Activated naive CD4-positive, alpha-beta T cell treated with anti-CD3 and anti-CD28 coated beads, Interleukin-2, amount 50 U/mL, for 24 hours (primary cell): ENCODE measurements around the gene PRR15L.
A peak's percentile ranks its signal among the peaks of the same experiment; 100 is the strongest.
"Not testable (repeated sequence)": the region's sequence is repeated elsewhere in the genome, so short reads cannot be mapped to it uniquely, and the experiment has no call there.

Experiments used
- H3K27ac Mint-ChIP-seq: one replicate; pipeline ENCODE4 v1.8.0; 2021; ENCODE audit warnings: mild to moderate bottlenecking, mixed read lengths
- H3K27me3 Mint-ChIP-seq: one replicate; pipeline ENCODE4 v1.8.0; 2021; ENCODE audit warnings: mixed read lengths
- H3K36me3 Mint-ChIP-seq: one replicate; pipeline ENCODE4 v1.8.0; 2021; ENCODE audit warnings: mixed read lengths
- H3K4me1 Mint-ChIP-seq: one replicate; pipeline ENCODE4 v1.8.0; 2021; ENCODE audit warnings: mixed read lengths
- H3K4me3 Mint-ChIP-seq: one replicate; pipeline ENCODE4 v1.8.0; 2021; ENCODE audit warnings: mild to moderate bottlenecking, mixed read lengths
- H3K9me3 Mint-ChIP-seq: one replicate; pipeline ENCODE4 v1.8.0; 2021; ENCODE audit warnings: mixed read lengths

PRR15L gene, protein sequence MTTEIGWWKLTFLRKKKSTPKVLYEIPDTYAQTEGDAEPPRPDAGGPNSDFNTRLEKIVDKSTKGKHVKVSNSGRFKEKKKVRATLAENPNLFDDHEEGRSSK

DNA sequence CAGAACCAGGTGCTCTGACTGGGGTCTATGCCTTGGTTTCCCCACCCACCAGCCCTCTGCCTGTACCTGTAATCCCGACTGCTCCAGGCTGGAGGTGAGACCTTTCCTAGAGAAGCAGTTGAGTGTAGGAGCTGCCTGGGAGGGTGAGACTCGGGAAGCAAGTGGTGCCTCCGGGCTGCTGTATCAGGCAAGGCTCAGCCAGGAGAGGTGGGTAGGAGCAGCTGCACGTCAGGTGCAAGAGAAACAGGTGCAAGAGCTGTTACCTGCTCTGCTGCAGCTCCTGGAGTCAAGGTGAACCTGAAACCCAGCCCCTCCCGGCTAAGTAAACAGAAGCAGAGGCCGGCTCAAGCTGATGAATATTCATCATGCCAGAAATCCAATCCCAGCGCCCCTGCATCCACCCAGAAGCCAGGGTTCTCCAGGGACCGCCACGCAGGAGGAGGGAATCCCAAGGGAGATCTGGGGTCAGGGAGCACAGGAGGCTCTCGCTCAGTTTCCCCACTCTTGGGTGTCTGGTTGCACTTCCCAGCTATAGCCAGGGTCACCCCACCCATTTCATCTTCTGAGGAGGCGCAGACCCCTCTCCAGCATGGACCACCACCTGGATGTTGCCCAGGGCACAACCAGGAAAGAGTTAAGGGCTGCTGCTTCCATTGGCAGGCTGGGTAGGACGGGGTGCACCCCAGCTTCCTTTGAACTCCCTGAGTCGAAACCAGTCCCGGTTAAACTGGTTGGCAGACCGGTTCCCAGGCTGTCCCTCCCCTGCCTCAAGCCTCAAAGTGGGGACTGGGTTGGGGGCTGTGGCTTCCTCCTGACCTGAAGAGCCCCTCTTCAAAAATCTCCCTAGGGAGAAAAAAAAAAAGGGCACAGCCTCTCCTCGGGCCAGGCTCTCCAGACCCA is at the start of gene PRR15L:
Gene PRR15L (minus strand): TSS at position 293 of the 900 bp plus-strand sequence. CDS start 4,649 bp downstream, outside the sequence.
- Mint-ChIP-seq H3K4me3 (no peak within 1 kb of the TSS), H3K9me3 (no peaks in the 10 kb centered on the region), H3K27ac (no peak within 1 kb of the TSS), H3K4me1 (no peaks in the 10 kb centered on the region), H3K27me3 (no peaks in the 10 kb centered on the region), H3K36me3 (peaks cover 2% of the 10 kb centered on the region)

DNA sequence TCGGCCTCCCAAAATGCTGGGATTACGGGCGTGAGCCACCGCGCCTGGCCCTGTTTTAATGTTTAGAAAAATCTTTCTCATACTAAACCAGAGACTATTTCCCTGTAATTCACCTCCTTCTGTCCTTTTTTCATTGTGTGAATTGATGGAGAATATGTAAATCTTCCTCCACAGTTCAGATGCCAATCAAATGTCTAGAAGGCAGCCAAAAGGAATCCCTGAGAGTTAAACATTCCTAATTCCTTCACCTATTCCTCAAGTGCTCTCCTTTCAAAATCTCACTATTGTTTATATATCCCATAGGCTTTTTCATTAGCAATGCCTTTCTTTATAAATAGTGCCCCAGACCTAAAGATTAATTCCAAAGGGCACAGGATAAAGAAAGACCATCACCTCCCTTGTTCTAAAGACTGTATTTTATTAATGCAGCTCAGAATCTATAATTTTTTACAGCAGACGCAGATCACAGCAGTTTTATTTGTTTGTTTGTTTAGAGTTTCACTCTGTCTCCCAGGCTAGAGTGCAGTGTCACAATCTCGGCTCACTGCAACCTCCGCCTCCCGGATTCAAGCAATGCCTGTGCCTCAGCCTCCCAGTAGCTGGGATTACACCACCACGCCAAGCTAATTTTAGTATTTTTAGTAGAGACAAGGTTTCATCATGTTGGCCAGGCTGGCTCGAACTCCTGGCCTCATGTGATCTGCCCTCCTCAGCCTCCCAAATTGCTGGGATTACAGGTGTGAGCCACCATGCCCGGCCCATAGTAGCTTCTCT is 49.4 kb upstream of the PRR15L start:
- H3K9me3 Mint-ChIP-seq: no peaks in the 10 kb centered on the region
- H3K4me1 Mint-ChIP-seq: peaks cover 9% of the 10 kb centered on the region
- no peak overlapping the region for H3K27ac Mint-ChIP-seq
- H3K27me3 Mint-ChIP-seq: peaks cover 17% of the 10 kb centered on the region
- no peaks in the 10 kb centered on the region for H3K36me3 Mint-ChIP-seq
- no peak overlapping the region for H3K4me3 Mint-ChIP-seq

DNA sequence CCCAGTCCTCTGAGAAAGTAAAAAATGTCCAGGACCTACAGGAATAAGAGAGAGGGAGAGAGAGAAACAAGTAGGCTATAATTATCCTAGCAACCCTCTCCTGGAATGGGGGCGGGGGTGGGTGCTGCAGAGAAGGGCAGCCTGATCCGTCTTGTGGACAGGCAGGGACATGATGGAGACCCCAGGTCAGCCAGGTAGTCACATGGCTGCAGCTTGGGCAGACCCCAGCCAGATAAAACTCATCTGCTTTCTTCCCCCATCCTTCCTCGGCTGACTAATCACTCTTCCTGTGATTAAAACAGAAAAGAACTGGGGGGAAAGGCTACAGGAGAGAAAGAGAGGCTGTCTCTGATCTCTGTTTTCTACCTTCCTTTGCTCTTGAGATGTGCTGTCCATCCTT is 47.3 kb upstream of the PRR15L start:
- Mint-ChIP-seq H3K4me3 (no peak overlapping the region), H3K27ac (no peak overlapping the region), H3K36me3 (no peaks in the 10 kb centered on the region), H3K27me3 (peaks cover 10% of the 10 kb centered on the region), H3K4me1 (no peaks in the 10 kb centered on the region), H3K9me3 (no peaks in the 10 kb centered on the region)

DNA sequence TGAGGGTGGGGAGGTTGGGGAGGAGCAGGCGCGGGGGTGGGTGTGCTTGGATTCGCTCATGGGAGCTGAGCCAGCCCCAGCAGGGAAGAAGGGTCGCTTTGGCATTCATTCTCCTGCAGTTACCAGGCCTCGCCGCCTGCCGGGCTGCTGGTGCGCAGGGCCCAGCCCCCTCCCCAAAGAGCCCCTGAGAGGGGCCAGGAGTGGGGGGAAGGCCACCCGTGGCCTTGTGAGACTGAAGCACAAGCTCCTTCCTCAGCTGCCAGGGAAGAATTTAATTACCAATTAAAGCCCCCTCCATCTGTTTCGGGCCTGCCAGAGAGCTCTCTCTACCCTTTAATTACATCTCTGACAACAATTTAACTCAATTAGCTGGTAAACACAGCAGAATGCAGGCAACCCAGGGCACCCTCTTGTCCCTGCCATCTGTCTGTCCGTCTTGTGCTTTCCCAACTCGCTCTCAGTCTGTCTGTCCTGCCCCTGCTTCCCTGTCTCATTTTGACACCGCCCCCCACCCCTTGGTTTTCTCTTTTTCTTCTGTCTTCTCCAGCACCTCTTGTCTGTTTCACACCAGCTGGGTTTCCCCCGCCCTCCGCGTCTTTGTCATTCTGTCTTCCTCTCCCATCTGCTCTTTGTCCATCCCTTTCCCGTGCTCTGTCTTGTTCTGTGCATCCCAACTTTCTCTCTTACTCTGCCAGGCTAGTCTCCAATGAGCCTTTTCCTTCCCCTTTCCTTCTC is 45.9 kb upstream of the PRR15L start:
- peaks cover 6% of the 10 kb centered on the region for H3K27me3 Mint-ChIP-seq
- H3K36me3 Mint-ChIP-seq: no peaks in the 10 kb centered on the region
- no peaks in the 10 kb centered on the region for H3K9me3 Mint-ChIP-seq
- peaks cover 6% of the 10 kb centered on the region for H3K4me1 Mint-ChIP-seq
- no peak overlapping the region for H3K27ac Mint-ChIP-seq
- no peak overlapping the region for H3K4me3 Mint-ChIP-seq

DNA sequence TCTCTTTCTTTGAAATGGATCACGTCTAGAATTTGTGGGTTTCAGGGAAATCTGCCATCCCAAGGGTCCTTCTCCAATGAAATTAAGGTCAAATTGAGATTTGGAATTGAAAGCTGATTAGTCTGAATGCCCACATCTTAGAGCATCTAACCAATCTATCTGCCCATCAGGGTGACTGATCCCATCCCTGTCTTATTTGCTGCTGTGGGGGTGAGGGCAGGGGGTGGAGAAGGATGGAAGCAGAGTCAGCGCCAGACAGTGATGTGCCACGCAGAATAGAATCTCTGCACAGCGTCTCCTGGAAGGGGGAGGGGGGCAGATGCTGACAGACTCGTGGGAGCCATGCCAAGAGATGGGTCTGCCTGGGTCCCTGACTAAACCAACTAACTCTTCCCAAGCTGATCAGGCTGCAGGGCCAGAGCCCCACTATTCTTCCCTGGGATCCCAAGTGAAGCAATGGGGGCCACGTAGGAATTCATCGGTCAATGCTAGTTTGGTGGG is 45.3 kb upstream of the PRR15L start:
- Mint-ChIP-seq H3K27me3 (peaks cover 6% of the 10 kb centered on the region), H3K36me3 (no peaks in the 10 kb centered on the region), H3K27ac (no peak overlapping the region), H3K4me3 (no peak overlapping the region), H3K4me1 (peaks cover 6% of the 10 kb centered on the region), H3K9me3 (no peaks in the 10 kb centered on the region)

DNA sequence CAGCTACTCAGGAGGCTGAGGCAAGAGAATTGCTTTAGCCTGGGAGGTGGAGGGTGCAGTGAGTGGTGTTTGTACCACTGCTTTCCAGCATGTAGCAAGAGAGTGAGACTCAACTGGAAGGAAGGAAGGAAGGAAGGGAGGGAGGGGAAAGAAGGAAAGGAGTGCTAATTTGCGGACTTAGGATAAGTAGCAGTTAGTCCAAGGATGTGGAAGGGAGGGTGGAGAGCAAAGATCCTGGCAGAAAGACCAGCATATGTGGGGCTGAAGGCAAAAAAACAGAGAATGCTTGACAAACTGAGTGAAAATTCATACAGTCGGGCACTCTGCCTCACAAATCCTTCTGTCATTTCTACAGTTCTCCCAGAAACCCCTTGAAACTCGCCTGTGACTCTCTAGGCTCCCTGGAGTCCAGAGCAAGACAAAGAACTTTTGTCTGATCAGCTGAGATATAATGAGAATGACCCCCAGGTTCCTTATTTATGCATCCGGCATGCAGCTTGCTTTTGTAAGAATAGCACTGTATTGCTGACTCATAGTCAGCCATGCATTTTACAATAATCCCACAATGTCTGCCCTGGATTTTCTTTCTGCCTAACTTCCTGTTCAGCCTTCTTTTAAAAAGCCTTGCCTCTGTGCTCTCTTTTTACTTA is 44.7 kb upstream of the PRR15L start:
- Mint-ChIP-seq H3K36me3 (no peaks in the 10 kb centered on the region), H3K27ac (peak overlapping the region; percentile 57), H3K4me3 (no peak overlapping the region), H3K27me3 (peaks cover 6% of the 10 kb centered on the region), H3K4me1 (peaks cover 6% of the 10 kb centered on the region), H3K9me3 (no peaks in the 10 kb centered on the region)

DNA sequence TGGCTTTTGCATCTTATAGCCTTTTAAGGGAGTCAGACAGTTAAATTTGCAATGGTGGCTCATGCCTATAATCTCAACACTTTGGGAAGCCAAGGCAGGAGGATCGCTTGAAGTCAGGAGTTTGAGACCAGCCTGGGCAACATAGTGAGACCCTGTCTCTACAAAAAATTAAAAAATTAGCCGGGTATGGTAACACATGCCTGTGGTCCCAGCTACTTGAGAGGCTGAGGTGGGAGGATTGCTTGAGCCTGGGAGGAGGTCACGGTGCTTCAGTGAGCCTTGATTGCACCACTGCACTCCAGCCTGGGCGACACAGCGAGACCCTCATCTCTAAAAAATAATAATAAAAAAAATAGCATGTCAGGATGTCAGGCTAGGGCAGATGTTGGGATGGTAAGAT is 44.0 kb upstream of the PRR15L start:
- H3K4me3 Mint-ChIP-seq: not testable (repeated sequence)

DNA sequence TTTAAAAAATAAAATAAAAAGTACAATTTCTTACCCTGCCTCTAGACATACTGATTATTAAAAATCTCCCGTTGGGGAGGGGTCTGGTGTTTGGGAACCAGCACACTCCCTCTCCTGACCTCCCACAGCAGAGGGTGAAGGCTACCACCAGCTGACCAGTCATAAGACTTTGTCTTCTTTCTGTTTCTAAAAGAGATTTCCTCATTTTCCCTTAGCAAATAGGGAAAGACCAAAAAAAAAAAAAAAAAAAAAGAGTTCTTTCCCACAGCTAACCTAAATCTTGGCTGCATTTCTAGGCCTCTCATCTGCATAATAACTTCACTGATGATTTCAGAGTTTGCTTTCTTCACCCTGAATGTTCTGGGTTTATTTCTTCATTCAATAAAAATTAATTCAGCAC is 43.5 kb upstream of the PRR15L start:
- H3K27ac Mint-ChIP-seq: peak overlapping the region; percentile 80
- no peaks in the 10 kb centered on the region for H3K9me3 Mint-ChIP-seq
- peaks cover 6% of the 10 kb centered on the region for H3K4me1 Mint-ChIP-seq
- peaks cover 3% of the 10 kb centered on the region for H3K27me3 Mint-ChIP-seq
- no peak overlapping the region for H3K4me3 Mint-ChIP-seq
- no peaks in the 10 kb centered on the region for H3K36me3 Mint-ChIP-seq

More for the DNA sequence above, 44.0 kb upstream of the PRR15L start:
- H3K9me3 Mint-ChIP-seq, H3K36me3 Mint-ChIP-seq, H3K27me3 Mint-ChIP-seq, H3K4me1 Mint-ChIP-seq, H3K27ac Mint-ChIP-seq: not testable (repeated sequence)

DNA sequence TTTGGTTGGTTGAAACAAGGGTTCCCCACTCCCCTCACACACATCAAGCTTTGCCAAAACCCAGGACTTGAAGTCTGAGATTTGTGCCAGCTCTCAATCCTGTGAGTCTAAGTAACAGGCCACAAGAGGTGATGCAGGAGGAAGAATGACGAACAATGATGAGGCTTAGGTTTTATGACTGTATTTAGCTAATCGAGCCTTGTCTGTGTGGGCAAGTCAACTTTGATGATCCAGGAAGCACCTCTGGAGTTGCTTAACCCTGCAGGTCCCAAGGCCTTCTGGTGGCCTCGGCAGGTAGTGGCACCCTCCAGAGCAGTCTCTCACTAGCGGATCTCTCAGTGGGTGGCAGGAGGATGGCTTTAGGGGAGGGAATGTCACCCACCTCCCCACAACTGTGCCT is 41.9 kb upstream of the PRR15L start:
- no peaks in the 10 kb centered on the region for H3K9me3 Mint-ChIP-seq
- no peak overlapping the region for H3K27ac Mint-ChIP-seq
- H3K4me3 Mint-ChIP-seq: no peak overlapping the region
- peaks cover 2% of the 10 kb centered on the region for H3K27me3 Mint-ChIP-seq
- H3K36me3 Mint-ChIP-seq: no peaks in the 10 kb centered on the region
- H3K4me1 Mint-ChIP-seq: peaks cover 6% of the 10 kb centered on the region

DNA sequence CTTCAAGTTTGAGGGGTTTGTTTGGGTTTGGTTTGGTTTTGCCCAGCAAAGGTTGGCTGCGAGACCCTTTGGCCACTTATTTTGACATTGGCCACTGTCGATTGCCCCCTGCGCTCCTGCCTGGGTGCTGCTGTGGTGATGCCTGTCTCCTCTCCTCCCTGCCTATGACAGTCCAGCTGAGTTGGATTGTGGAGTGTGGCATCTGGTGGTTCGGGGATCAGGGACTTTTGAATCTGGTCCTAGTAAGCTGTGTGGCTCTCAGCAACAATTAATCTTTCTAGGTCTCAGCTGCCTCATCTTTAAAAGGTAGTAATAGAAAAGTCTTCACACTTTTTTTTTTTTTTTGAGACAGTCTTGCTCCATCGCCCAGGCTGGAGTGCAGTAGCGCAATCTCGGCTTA is 40.4 kb upstream of the PRR15L start:
- Mint-ChIP-seq H3K36me3 (no peaks in the 10 kb centered on the region), H3K4me1 (peaks cover 6% of the 10 kb centered on the region), H3K9me3 (no peaks in the 10 kb centered on the region), H3K27me3 (no peaks in the 10 kb centered on the region), H3K27ac (no peak overlapping the region), H3K4me3 (no peak overlapping the region)

DNA sequence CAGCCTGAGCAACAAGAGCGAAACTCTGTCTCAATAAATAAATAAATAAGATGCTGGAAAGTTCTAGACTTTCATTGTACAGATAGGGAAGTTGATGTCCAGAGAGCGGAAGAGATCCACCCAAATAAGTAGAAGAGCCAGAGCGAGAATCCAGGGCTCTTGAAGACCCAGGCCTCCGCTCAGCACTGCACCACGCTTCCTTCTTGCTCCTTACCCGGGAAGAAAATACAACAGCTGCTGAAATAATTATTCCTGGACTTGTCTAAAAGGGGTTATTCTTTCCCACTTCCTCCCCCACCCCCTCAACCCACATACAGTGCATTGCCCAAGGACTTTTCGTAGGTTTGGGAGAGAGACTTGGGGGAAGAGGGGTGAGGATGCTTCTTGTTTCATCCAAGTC is 39.9 kb upstream of the PRR15L start:
- no peaks in the 10 kb centered on the region for H3K27me3 Mint-ChIP-seq
- H3K27ac Mint-ChIP-seq: no peak overlapping the region
- H3K4me3 Mint-ChIP-seq: no peak overlapping the region
- H3K36me3 Mint-ChIP-seq: no peaks in the 10 kb centered on the region
- H3K4me1 Mint-ChIP-seq: peaks cover 6% of the 10 kb centered on the region
- H3K9me3 Mint-ChIP-seq: no peaks in the 10 kb centered on the region

DNA sequence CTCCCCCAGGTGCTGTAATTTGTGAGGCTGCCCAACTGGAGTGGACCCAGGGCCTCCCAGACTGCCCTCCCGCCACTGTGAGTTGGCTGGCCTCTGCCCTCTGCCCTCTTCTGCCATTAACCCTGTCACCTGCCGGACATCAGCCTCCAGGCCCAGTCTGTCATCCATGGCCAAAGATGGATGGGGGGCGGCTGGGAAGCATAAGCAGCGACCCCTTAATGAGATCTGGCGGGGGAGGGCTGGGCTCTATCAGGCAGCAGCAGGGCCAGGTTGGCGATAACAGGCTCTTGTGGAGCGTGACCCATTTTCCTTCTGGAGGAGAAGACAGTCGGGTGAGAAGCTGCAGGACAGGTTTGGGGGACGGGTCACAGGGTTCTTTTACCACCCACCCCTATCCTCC is 38.5 kb upstream of the PRR15L start:
- Mint-ChIP-seq H3K27me3 (no peaks in the 10 kb centered on the region), H3K9me3 (no peaks in the 10 kb centered on the region), H3K36me3 (no peaks in the 10 kb centered on the region), H3K4me1 (peaks cover 6% of the 10 kb centered on the region), H3K27ac (peak overlapping the region; percentile 90), H3K4me3 (no peak overlapping the region)

DNA sequence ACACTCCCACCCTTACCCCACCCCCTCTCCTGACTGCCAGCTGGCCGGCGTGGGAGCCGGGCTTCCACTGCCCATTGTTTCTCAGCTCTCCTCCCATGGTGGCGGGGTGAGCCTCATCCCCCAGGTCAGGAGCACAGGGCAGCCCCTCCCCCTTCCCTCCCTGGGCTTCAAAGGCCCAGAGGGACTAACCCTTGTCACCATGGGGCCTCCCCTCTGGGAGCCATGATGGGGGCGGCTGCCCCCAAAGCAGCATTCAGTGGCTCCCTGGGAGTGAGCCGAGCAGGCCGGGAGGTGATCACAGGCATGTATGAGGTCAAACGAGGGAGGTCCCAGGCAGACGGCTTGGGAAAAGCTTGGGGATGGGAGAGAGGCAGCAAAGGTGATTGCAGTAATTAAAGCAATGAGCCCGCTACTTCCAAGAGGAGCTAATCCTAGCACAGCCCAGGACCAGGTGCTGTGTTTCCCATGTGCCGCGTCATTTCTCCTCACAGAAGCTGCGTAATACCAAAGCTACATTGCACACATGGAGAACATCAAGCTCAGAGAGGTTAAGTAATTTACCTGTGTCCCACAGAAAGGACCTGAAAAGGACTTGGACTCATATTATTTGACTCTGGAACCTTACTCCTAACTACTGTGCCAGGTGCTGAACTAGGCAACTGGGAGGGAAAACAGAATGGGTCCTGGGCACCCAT is 37.7 kb upstream of the PRR15L start:
- H3K4me3 Mint-ChIP-seq: no peak overlapping the region
- no peaks in the 10 kb centered on the region for H3K9me3 Mint-ChIP-seq
- no peaks in the 10 kb centered on the region for H3K36me3 Mint-ChIP-seq
- H3K27me3 Mint-ChIP-seq: no peaks in the 10 kb centered on the region
- peaks cover 6% of the 10 kb centered on the region for H3K4me1 Mint-ChIP-seq
- H3K27ac Mint-ChIP-seq: no peak overlapping the region

DNA sequence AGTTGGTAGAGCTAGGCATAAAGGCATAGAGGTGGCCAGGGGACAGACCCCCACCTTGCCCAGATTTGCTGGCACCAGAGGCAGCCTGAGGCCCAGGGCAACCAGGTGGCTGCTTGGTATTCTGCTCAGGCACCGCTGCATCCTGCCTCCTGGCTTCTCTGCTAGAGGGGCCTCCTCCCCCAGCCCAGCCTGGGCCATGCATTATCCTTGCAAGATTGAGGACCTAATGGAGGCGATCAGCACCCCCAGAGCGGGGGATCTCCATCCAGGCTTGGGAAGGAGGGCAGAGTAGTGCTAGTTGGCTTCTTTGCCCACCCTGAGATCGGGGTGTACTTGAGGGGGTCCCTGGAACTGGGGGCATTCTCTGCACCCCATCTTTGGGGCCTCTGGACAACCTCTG is 37.0 kb upstream of the PRR15L start:
- no peaks in the 10 kb centered on the region for H3K36me3 Mint-ChIP-seq
- peaks cover 5% of the 10 kb centered on the region for H3K4me1 Mint-ChIP-seq
- no peak overlapping the region for H3K27ac Mint-ChIP-seq
- no peaks in the 10 kb centered on the region for H3K9me3 Mint-ChIP-seq
- H3K4me3 Mint-ChIP-seq: no peak overlapping the region
- no peaks in the 10 kb centered on the region for H3K27me3 Mint-ChIP-seq
